AG09309 (cell line): ENCODE data around the gene PLXNA1.

Experiments used
- DNase-seq: peaks from one replicate; pipeline ENCODE4 v3.0.0-alpha.2; 2010; ENCODE audit warnings: low read depth
- H3K4me3 ChIP-seq: 2 replicates; pipeline ENCODE4 v1.5.1; 2011; ENCODE audit warnings: mild to moderate bottlenecking, low read depth, low read length, moderate library complexity; ENCODE audit not compliant: control insufficient read depth
- CTCF ChIP-seq: IDR thresholded peaks from 2 replicates; pipeline ENCODE4 v1.5.1; 2011; ENCODE audit warnings: mild to moderate bottlenecking, low read depth, low read length, inconsistent platforms; ENCODE audit not compliant: insufficient read depth, control insufficient read depth; ENCODE audit errors: missing control alignments

PLXNA1 gene

DNA sequence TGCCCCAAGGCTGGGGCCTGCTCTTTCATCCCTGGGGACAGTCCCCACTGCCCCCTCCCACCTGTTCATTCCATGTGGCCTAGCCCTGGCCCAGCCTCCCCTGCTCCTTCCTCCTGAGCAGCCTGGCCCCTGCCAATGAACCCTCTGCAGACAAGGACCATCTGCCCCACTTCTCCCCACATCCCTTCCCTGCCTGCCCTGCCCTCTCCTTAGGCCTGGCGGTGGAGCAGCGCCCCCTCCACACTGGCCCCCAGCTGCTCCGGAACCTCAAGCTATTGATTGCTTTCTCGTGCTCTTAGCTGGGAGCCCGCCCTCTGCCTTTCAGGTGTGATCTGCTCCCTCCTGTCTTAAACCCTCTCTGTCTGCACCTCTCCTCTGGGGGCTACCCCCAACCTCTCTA lies 8.0 kb downstream of the PLXNA1 start:
- no peak overlapping the region for H3K4me3 ChIP-seq
- no peak for DNase-seq
- no peak for TF ChIP-seq CTCF

GRCh38 chr3:126991366-126992200 lies 8.7 kb downstream of the PLXNA1 start:
- no peak for DNase-seq
- no peak overlapping the region for H3K4me3 ChIP-seq
- TF ChIP-seq CTCF: no peak

DNA sequence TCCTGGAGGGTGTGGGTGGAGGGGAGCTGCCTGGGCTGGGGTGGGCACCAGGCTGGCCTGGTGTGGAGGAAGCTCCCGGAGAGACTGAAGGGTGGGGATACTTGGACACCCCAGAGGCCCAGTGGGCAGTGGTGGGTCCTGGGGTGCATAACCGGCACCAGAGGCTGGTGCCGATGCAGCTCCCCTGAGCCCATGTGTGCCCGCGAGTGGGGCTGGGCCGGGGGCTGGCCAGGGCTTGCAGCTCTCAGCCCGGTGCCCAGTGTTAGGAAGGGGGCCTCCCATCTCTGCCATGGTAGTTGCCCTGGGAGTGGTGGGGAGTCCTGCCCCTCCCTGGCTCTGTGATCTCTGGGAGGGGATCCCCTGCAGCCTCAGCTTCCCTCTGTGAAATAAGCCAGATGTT lies 9.3 kb downstream of the PLXNA1 start:
- no peak overlapping the region for H3K4me3 ChIP-seq
- TF ChIP-seq CTCF: no peak

DNA sequence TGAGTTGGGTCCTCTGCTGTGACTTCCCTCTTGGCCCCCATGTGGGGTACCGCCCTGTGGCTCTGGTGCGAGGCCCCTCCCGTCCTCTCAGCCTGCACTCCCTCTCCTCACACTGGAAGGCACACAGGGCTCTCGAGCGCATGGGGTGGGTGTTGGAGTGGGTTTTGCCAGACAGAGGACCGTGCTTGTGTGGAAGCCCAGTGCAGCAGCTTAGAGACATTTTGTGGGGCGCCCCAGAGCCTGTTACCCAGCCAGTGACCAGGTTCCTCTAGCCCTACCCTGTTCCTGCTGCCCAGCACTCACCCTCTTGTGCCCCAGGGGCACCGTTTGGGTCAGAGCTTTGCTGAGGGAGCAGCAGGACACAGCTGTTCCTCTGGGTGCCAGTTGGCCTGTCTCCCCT lies 9.9 kb downstream of the PLXNA1 start:
- no peak overlapping the region for H3K4me3 ChIP-seq
- no peak for TF ChIP-seq CTCF

More for the DNA sequence above, 9.3 kb downstream of the PLXNA1 start:
- no peak for DNase-seq

GRCh38 chr3:126993436-126993835 lies 10.5 kb downstream of the PLXNA1 start:
- H3K4me3 ChIP-seq: no peak overlapping the region
- no peak for TF ChIP-seq CTCF
- no peak for DNase-seq

More for the DNA sequence above, 9.9 kb downstream of the PLXNA1 start:
- DNase-seq: no peak

DNA sequence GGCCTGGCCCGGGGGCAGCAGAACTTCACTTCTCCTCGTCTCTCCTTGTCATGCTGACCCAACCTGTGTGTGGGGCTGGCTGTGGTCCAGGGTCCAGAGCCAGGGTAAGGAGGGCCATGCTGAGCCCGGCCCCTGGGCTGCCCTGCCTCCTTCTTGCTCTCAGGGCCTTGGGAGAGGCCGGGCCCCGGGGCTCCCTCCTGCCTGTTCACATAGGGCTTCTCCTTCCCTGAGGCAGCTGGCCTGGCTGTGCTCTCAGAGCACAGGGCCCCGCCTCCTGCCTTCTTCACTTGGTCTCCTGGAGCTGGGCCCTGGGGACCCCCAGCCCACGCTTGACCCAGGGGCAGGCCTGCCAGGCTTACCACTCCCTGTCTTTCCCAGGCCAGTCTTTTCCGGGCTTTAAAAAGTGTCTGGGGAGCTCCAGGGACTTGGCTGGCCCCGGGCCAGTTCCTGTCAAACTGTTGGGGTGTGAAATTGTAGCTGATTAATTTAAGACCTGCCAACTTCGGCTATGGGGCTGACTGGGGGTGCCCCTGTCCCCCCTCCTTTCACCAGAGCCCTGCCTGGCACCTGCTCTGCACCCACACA lies 11.8 kb downstream of the PLXNA1 start:
- no peak overlapping the region for H3K4me3 ChIP-seq
- no peak for DNase-seq
- no peak for TF ChIP-seq CTCF
